HepG2 (cell line): ENCODE results near the gene PRKAR1A. TPM values are rescaled to one million over a fixed set of nuclear protein-coding genes. Genes with fewer than 3 reads are reported as not detected.

Experiments used
- AHR ChIP-seq: IDR thresholded peaks from 2 replicates; pipeline ENCODE4 v1.6.1; 2018; ENCODE audit warnings: missing genetic modification reagents, missing compliant biosample characterization
- ARNT2 ChIP-seq: sonication (generic); formaldehyde crosslinking; IDR thresholded peaks from 2 replicates; pipeline ENCODE4 v1.8.0; 2022; ENCODE audit warnings: mild to moderate bottlenecking, low read depth, missing genetic modification reagents, moderate library complexity
- BCL6 ChIP-seq: IDR thresholded peaks from 2 replicates; pipeline ENCODE4 v1.6.1; 2016; ENCODE audit warnings: missing genetic modification reagents, missing compliant biosample characterization
- DMAP1 ChIP-seq: IDR thresholded peaks from 2 replicates; pipeline ENCODE4 v1.6.1; 2016
- HMG20A ChIP-seq: IDR thresholded peaks from 2 replicates; pipeline ENCODE4 v1.6.1; 2016; ENCODE audit warnings: borderline replicate concordance
- JUND ChIP-seq: sonication (generic); formaldehyde crosslinking; IDR thresholded peaks from 2 replicates; pipeline ENCODE4 v1.8.0; 2022; ENCODE audit warnings: mild to moderate bottlenecking, missing genetic modification reagents
- KLF6 ChIP-seq: IDR thresholded peaks from 2 replicates; pipeline ENCODE4 v1.8.0; 2016; ENCODE audit warnings: missing biosample characterization, missing genetic modification reagents
- NKX3-1 ChIP-seq: sonication (generic); formaldehyde crosslinking; IDR thresholded peaks from 2 replicates; pipeline ENCODE4 v1.5.0; 2020; ENCODE audit warnings: missing genetic modification reagents
- SIX4 ChIP-seq: sonication (generic); formaldehyde crosslinking; IDR thresholded peaks from 2 replicates; pipeline ENCODE4 v1.4.0; 2020; ENCODE audit warnings: missing genetic modification reagents
- SNAPC2 ChIP-seq: sonication (generic); formaldehyde crosslinking; IDR thresholded peaks from 2 replicates; pipeline ENCODE4 v1.8.1; 2022; ENCODE audit warnings: mild to moderate bottlenecking, missing genetic modification reagents
- TBL1XR1 ChIP-seq: fragments of 150-350 bp; IDR thresholded peaks from 2 replicates; pipeline ENCODE4 v1.6.1; 2014; ENCODE audit warnings: borderline replicate concordance, low read length; ENCODE audit not compliant: partially characterized antibody
- TCF7 ChIP-seq: sonication (generic); IDR thresholded peaks from 2 replicates; pipeline ENCODE4 v1.6.1; 2016; ENCODE audit warnings: antibody characterized with exemption, low read depth
- ZNF615 ChIP-seq: sonication (generic); formaldehyde crosslinking; IDR thresholded peaks from 2 replicates; pipeline ENCODE4 v1.5.0; 2020; ENCODE audit warnings: mild to moderate bottlenecking, missing genetic modification reagents, borderline replicate concordance
- ZSCAN20 ChIP-seq: sonication (generic); formaldehyde crosslinking; IDR thresholded peaks from 2 replicates; pipeline ENCODE4 v1.4.0; 2020; ENCODE audit warnings: missing genetic modification reagents, mild to moderate bottlenecking, borderline replicate concordance
- ZSCAN9 ChIP-seq: IDR thresholded peaks from 2 replicates; pipeline ENCODE4 v1.6.1; 2016; ENCODE audit warnings: borderline replicate concordance
- polyA plus RNA-seq, 8 experiments: library from polyadenylated mRNA; depleted of rRNA in 3 of 8; stranded (reverse) in 7 of 8; unstranded in 1 of 8; fragments of >200 nt; fragmentation: Illumina TruSeq in 4 of 8; extraction: Trizol in 4 of 8; gene quantifications; 2 replicates each; pipeline versions ENCODE4 v1.2.1 to v1.2.3, GENCODE V29; 2011 to 2016; ENCODE audit warnings: low read depth in 4 of 8, missing spikeins in 1 of 8, mixed read lengths in 1 of 8; ENCODE audit not compliant: insufficient read depth in 1 of 8
- total RNA-seq, 5 experiments: library from RNA; depleted of rRNA; stranded (reverse); fragments of >200 nt; fragmentation: Illumina TruSeq; extraction: Trizol; gene quantifications; 2 replicates each; pipeline ENCODE4 v1.2.3, GENCODE V29; 2016; ENCODE audit warnings: low read depth in 1 of 5
- TF ChIP-seq, protein P1 (sequence below), 2 experiments: IDR thresholded peaks; 2 replicates each; pipeline ENCODE4 v1.6.1; 2011 to 2012; ENCODE audit warnings: low read length in 2 of 2, borderline replicate concordance in 1 of 2, low read depth in 1 of 2, mild to moderate bottlenecking in 1 of 2, moderate library complexity in 1 of 2
- TF ChIP-seq, protein P2 (sequence below): sonication (generic); formaldehyde crosslinking; IDR thresholded peaks from 2 replicates; pipeline ENCODE4 v1.8.0; 2022; ENCODE audit warnings: mild to moderate bottlenecking, missing genetic modification reagents, moderate library complexity
- TF ChIP-seq, protein P3 (sequence below): sonication (generic); formaldehyde crosslinking; IDR thresholded peaks from 2 replicates; pipeline ENCODE4 v1.8.0; 2022; ENCODE audit warnings: missing genetic modification reagents, mild to moderate bottlenecking, inconsistent platforms, borderline replicate concordance
- TF ChIP-seq, protein P4 (sequence below): sonication (generic); formaldehyde crosslinking; IDR thresholded peaks from 2 replicates; pipeline ENCODE4 v1.4.0; 2020; ENCODE audit warnings: missing genetic modification reagents, borderline replicate concordance

The PRKAR1A gene
- total and polyA plus RNA-seq, 2 of the 13 experiments (the other 11 are each of a cell fraction or from before 2014, with no cell fraction given): 265 to 266 TPM

DNA sequence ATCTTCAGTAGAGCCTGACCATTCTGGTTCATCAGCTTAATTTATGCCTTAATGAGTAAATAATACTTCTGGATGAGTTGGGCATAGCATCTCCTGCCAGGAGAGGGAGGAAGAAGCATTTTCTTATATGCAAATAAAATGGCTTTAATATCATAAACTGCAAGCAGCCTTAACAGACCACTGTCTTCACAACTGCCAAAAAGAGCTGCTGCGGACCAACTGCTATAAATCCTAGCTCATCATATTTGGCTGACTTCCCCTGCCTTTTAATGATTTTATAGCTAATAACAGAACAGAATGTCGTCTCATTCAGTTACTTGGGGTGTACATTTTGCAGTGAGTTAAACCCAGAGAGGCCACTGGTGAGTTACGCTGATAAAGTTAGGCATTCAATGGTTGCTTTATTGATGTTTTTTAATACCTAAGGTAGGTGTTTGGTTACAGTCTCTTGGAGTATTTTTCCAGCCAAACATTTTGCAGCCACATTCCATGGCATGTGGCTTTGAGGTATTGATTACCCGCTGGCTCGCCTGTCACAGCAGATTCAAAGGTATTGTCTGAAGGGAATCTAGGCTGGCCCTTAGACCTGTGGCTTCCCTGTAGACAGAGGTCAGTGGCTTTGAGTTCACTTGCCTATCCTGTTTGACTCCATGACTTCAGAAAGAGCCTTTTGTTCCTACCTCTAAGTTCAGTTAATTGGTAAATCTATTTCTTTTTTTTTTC, 72.5 kb downstream of the PRKAR1A start (continued):
- TF ChIP-seq, protein P1, sequence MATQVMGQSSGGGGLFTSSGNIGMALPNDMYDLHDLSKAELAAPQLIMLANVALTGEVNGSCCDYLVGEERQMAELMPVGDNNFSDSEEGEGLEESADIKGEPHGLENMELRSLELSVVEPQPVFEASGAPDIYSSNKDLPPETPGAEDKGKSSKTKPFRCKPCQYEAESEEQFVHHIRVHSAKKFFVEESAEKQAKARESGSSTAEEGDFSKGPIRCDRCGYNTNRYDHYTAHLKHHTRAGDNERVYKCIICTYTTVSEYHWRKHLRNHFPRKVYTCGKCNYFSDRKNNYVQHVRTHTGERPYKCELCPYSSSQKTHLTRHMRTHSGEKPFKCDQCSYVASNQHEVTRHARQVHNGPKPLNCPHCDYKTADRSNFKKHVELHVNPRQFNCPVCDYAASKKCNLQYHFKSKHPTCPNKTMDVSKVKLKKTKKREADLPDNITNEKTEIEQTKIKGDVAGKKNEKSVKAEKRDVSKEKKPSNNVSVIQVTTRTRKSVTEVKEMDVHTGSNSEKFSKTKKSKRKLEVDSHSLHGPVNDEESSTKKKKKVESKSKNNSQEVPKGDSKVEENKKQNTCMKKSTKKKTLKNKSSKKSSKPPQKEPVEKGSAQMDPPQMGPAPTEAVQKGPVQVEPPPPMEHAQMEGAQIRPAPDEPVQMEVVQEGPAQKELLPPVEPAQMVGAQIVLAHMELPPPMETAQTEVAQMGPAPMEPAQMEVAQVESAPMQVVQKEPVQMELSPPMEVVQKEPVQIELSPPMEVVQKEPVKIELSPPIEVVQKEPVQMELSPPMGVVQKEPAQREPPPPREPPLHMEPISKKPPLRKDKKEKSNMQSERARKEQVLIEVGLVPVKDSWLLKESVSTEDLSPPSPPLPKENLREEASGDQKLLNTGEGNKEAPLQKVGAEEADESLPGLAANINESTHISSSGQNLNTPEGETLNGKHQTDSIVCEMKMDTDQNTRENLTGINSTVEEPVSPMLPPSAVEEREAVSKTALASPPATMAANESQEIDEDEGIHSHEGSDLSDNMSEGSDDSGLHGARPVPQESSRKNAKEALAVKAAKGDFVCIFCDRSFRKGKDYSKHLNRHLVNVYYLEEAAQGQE (IDR thresholded peaks at IDR 0.05; ENCODE audit: borderline replicate concordance in 1 of 2, low read depth in 1 of 2, low read length in 2 of 2): peak in 1 of 2 experiments; percentile 51; a peak in 1 of 4 replicates
- no peak for TF ChIP-seq NKX3-1 (CRISPR knock-in tag)
- 0 out of 2 replicates have a peak, but pooled peaks have one; percentile 47 for TF ChIP-seq ARNT2 (CRISPR knock-in tag)
- no peak for TF ChIP-seq AHR
- no peak for TF ChIP-seq KLF6 (CRISPR knock-in tag)
- TF ChIP-seq, protein P2, sequence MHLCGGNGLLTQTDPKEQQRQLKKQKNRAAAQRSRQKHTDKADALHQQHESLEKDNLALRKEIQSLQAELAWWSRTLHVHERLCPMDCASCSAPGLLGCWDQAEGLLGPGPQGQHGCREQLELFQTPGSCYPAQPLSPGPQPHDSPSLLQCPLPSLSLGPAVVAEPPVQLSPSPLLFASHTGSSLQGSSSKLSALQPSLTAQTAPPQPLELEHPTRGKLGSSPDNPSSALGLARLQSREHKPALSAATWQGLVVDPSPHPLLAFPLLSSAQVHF (CRISPR knock-in tag): no peak
- 0 out of 2 replicates have a peak, but pooled peaks have one; percentile 86 for TF ChIP-seq ZSCAN20 (CRISPR knock-in tag)
- 0 out of 2 replicates have a peak, but pooled peaks have one; percentile 26 for TF ChIP-seq JUND (CRISPR knock-in tag)
- peak; percentile 87 for TF ChIP-seq SIX4
- peak; percentile 36; the same call in 1 of the 2 replicates for TF ChIP-seq DMAP1 (CRISPR knock-in tag)
- TF ChIP-seq, protein P3, sequence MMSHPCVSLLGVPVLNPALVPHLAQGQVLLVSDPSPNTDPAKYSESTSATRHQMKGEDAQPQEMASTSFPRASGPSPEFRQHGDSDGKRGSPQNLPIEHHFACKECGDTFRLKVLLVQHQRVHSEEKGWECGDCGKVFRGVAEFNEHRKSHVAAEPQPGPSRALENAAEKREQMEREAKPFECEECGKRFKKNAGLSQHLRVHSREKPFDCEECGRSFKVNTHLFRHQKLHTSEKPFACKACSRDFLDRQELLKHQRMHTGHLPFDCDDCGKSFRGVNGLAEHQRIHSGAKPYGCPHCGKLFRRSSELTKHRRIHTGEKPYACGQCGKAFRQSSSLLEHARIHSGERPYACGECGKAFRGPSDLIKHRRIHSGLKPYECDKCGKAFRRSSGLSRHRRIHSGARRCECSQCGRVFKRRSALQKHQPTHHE (CRISPR knock-in tag): no peak
- TF ChIP-seq, protein P4, sequence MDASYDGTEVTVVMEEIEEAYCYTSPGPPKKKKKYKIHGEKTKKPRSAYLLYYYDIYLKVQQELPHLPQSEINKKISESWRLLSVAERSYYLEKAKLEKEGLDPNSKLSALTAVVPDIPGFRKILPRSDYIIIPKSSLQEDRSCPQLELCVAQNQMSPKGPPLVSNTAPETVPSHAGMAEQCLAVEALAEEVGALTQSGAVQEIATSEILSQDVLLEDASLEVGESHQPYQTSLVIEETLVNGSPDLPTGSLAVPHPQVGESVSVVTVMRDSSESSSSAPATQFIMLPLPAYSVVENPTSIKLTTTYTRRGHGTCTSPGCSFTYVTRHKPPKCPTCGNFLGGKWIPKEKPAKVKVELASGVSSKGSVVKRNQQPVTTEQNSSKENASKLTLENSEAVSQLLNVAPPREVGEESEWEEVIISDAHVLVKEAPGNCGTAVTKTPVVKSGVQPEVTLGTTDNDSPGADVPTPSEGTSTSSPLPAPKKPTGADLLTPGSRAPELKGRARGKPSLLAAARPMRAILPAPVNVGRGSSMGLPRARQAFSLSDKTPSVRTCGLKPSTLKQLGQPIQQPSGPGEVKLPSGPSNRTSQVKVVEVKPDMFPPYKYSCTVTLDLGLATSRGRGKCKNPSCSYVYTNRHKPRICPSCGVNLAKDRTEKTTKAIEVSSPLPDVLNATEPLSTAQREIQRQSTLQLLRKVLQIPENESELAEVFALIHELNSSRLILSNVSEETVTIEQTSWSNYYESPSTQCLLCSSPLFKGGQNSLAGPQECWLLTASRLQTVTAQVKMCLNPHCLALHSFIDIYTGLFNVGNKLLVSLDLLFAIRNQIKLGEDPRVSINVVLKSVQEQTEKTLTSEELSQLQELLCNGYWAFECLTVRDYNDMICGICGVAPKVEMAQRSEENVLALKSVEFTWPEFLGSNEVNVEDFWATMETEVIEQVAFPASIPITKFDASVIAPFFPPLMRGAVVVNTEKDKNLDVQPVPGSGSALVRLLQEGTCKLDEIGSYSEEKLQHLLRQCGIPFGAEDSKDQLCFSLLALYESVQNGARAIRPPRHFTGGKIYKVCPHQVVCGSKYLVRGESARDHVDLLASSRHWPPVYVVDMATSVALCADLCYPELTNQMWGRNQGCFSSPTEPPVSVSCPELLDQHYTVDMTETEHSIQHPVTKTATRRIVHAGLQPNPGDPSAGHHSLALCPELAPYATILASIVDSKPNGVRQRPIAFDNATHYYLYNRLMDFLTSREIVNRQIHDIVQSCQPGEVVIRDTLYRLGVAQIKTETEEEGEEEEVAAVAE: 0 out of 2 replicates have a peak, but pooled peaks have one; percentile 6
- peak; percentile 47 for TF ChIP-seq TCF7
- TF ChIP-seq ZSCAN9 (CRISPR knock-in tag): no peak
- peak; percentile 48 for TF ChIP-seq TBL1XR1
- peak; percentile 63; the same call in 1 of the 2 replicates for TF ChIP-seq HMG20A
- TF ChIP-seq BCL6: peak; percentile 81
- 0 out of 2 replicates have a peak, but pooled peaks have one; percentile 35 for TF ChIP-seq SNAPC2
- TF ChIP-seq ZNF615 (CRISPR knock-in tag): no peak
